ENCODE data around the gene KLF8. TPM values are rescaled to one million over a fixed set of nuclear protein-coding genes. Genes with fewer than 3 reads are reported as not detected.

The KLF8 gene
- total and polyA plus RNA-seq, 9 of the 15 experiments (the other 6 are each of a cell fraction or from before 2014, with no cell fraction given), result 0.01 to 0.10 (median 0.04) TPM; not detected in 3

GRCh38 chrX:56226980-56227379 lies 5.2 kb upstream of the KLF8 start:
- no peak for ATAC-seq
- ChIA-PET POLR2A (no interaction called here), CTCF (ENCODE audit: low intra/inter-chr PET ratio) (no interaction called here)
- H3K27me3 ChIP-seq (ENCODE audit: control insufficient read depth in 2 of 2, insufficient read depth in 2 of 2, low read length in 2 of 2), result no peaks in the 10 kb centered on the region
- H3K9ac ChIP-seq (ENCODE audit: insufficient read depth in 1 of 2, low read depth in 2 of 2, low read length in 2 of 2), result no peak overlapping the region
- no peaks in the 10 kb centered on the region for H3K79me2 ChIP-seq (ENCODE audit: control insufficient read depth, insufficient read depth, low read length)
- no peaks in the 10 kb centered on the region for H3K9me1 ChIP-seq (ENCODE audit: control insufficient read depth, insufficient read depth, low read length)
- intact Hi-C loops (cut with micrococcal nuclease), result no loop called here
- H4K20me1 ChIP-seq (replicated peaks; ENCODE audit: control insufficient read depth, insufficient read depth, low read length), result no peaks in the 10 kb centered on the region
- H3K9me3 ChIP-seq (replicated peaks; ENCODE audit: control insufficient read depth, insufficient read depth, low read depth, low read length), result no peaks in the 10 kb centered on the region
- no peaks in the 10 kb centered on the region for H3K4me1 ChIP-seq (replicated peaks in 1 of 2; ENCODE audit: control insufficient read depth in 2 of 2, insufficient read depth in 2 of 2, low read length in 2 of 2)
- FAIRE-seq, result no peak
- no peak overlapping the region for H3K4me3 ChIP-seq
- DNase-seq (ENCODE audit: extremely low read depth in 1 of 4, low spot score in 3 of 4), result no peak
- no peak for TF ChIP-seq MBD2 (IDR thresholded peaks at IDR 0.05; ENCODE audit: borderline replicate concordance, low read depth)
- no peak for TF ChIP-seq CREM (IDR thresholded peaks at IDR 0.05; ENCODE audit: low read depth)
- TF ChIP-seq TSC22D4 (tag; IDR thresholded peaks at IDR 0.05), result no peak
- TF ChIP-seq ZNF354B (CRISPR knock-in tag; IDR thresholded peaks at IDR 0.05), result no peak
- no peak for TF ChIP-seq ZNF507 (tag; conservative IDR thresholded peaks at IDR 0.05)
- no peak for TF ChIP-seq GABPB2 (CRISPR knock-in tag; conservative IDR thresholded peaks at IDR 0.05)
- no peak for TF ChIP-seq ESRRA (IDR thresholded peaks at IDR 0.05; ENCODE audit: borderline replicate concordance, low read depth)
- TF ChIP-seq RBM22 (IDR thresholded peaks at IDR 0.05; ENCODE audit: low read depth, low read length, poor library complexity, severe bottlenecking), result no peak
- no peak for TF ChIP-seq KDM4B (IDR thresholded peaks at IDR 0.05; ENCODE audit: borderline replicate concordance in 2 of 2, low read depth in 1 of 2)
- TF ChIP-seq MEF2D (tag; conservative IDR thresholded peaks at IDR 0.05; ENCODE audit: low read depth), result no peak
- TF ChIP-seq NR2C2 (CRISPR knock-in tag; IDR thresholded peaks at IDR 0.05), result no peak
- no peak for TF ChIP-seq NR2C2 (tag; IDR thresholded peaks at IDR 0.05)
- TF ChIP-seq HMG20A (CRISPR knock-in tag; conservative IDR thresholded peaks at IDR 0.05), result no peak
- no peak for TF ChIP-seq POLR2A (conservative IDR thresholded peaks at IDR 0.05)
- no peak for TF ChIP-seq ASH1L (IDR thresholded peaks at IDR 0.05; ENCODE audit: borderline replicate concordance, low read depth, partially characterized antibody)
- no peak for TF ChIP-seq XRCC3 (IDR thresholded peaks at IDR 0.05)
- no peak for TF ChIP-seq ZNF592 (IDR thresholded peaks at IDR 0.05)
- TF ChIP-seq SRF (CRISPR knock-in tag; IDR thresholded peaks at IDR 0.05), result no peak
- TF ChIP-seq ZNF311 (CRISPR knock-in tag; IDR thresholded peaks at IDR 0.05), result no peak
- no peak for TF ChIP-seq SREBF2 (CRISPR knock-in tag; IDR thresholded peaks at IDR 0.05)
- H2AFZ ChIP-seq (ENCODE audit: low read depth, low read length), result no peak overlapping the region
- no peak overlapping the region for H3K27ac ChIP-seq (ENCODE audit: extremely low read depth, low read depth, low read length)
- no peak overlapping the region for H3K4me2 ChIP-seq (ENCODE audit: insufficient read depth, low read length)
- no TSS peak for BruUV-seq (replicated peaks)
- H3K36me3 ChIP-seq (ENCODE audit: control insufficient read depth, insufficient read depth, low read length), result no peaks in the 10 kb centered on the region
- 0% methylated on average over 1 of the region's 1 CpG for WGBS (ENCODE audit: insufficient coverage, low coverage, missing lambda C conversion rate)
- in situ Hi-C loops (cut with MboI), result no loop called here
